GM18858 (cell line): Measurements from ENCODE around the gene OSBPL10.
"Not testable (repeated sequence)": the region's sequence is repeated elsewhere in the genome, so short reads cannot be mapped to it uniquely, and the experiment has no call there.

Source experiments
- ATAC-seq: cut with Tn5 transposase; IDR thresholded peaks from one replicate; pipeline ENCODE4 v1.9.1; 2021; ENCODE audit not compliant: unreplicated experiment

The OSBPL10 gene

GRCh38 chr3:31714495-31715280 is 266.4 kb downstream of the OSBPL10 start:
- no peak for ATAC-seq

- no peak for ATAC-seq
Observed at GRCh38 chr3:31713816-31714215, 267.2 kb downstream of the OSBPL10 start.

GRCh38 chr3:31710123-31710803 is 270.8 kb downstream of the OSBPL10 start:
- no peak for ATAC-seq

- ATAC-seq, result no peak
Observed at GRCh38 chr3:31709526-31709925, 271.5 kb downstream of the OSBPL10 start.

GRCh38 chr3:31709005-31709404 is 272.1 kb downstream of the OSBPL10 start:
- no peak for ATAC-seq

- no peak for ATAC-seq
Observed at GRCh38 chr3:31707286-31707685, 273.8 kb downstream of the OSBPL10 start.

GRCh38 chr3:31705736-31706135 is 275.3 kb downstream of the OSBPL10 start:
- ATAC-seq, result no peak

- ATAC-seq, result no peak
Observed at GRCh38 chr3:31704591-31705179, 276.4 kb downstream of the OSBPL10 start.

- no peak for ATAC-seq
Observed at GRCh38 chr3:31704156-31704555, 276.9 kb downstream of the OSBPL10 start.

- ATAC-seq, result no peak
Observed at GRCh38 chr3:31701286-31701685, 279.8 kb downstream of the OSBPL10 start.

- no peak for ATAC-seq
Observed at GRCh38 chr3:31699309-31699953, 281.6 kb downstream of the OSBPL10 start.

- ATAC-seq, result no peak
Observed at GRCh38 chr3:31696815-31697548, 284.1 kb downstream of the OSBPL10 start.

- no peak for ATAC-seq
Observed at GRCh38 chr3:31696009-31696297, 285.1 kb downstream of the OSBPL10 start.

- ATAC-seq, result no peak
Observed at GRCh38 chr3:31695280-31696008, 285.6 kb downstream of the OSBPL10 start.

- ATAC-seq, result no peak
Observed at GRCh38 chr3:31693346-31693745, 287.7 kb downstream of the OSBPL10 start.

GRCh38 chr3:31692751-31693150 is 288.3 kb downstream of the OSBPL10 start:
- no peak for ATAC-seq

- no peak for ATAC-seq
Observed at GRCh38 chr3:31690771-31691170, 290.3 kb downstream of the OSBPL10 start.

- not testable (repeated sequence) for ATAC-seq
Observed at GRCh38 chr3:31689523-31689922, 291.5 kb downstream of the OSBPL10 start.

GRCh38 chr3:31688984-31689383 is 292.1 kb downstream of the OSBPL10 start:
- ATAC-seq, result no peak

- no peak for ATAC-seq
Observed at GRCh38 chr3:31687020-31687802, 293.9 kb downstream of the OSBPL10 start.
